ENCODE measurements around the gene ACOT9.

DNA sequence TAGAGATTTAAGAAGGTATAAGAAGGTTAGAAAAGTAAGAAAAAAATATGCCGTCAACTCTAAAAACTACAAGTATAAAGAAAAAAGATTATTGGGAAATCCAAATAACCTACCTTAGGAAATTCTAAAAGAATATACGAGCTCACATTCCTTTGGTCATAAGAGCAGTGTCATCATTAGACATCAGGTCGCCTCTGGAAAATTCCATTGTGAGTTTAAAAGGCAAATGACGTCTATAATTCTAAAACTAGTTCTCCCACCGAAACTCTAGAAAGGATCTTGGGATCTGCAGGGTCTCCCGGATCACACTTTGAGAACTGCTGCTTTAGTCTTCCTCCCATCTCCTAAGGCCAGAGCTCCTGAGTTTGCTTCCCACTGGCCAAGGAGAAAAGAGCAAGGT lies 39.4 kb upstream of the ACOT9 start:
- TF ChIP-seq, protein P1, sequence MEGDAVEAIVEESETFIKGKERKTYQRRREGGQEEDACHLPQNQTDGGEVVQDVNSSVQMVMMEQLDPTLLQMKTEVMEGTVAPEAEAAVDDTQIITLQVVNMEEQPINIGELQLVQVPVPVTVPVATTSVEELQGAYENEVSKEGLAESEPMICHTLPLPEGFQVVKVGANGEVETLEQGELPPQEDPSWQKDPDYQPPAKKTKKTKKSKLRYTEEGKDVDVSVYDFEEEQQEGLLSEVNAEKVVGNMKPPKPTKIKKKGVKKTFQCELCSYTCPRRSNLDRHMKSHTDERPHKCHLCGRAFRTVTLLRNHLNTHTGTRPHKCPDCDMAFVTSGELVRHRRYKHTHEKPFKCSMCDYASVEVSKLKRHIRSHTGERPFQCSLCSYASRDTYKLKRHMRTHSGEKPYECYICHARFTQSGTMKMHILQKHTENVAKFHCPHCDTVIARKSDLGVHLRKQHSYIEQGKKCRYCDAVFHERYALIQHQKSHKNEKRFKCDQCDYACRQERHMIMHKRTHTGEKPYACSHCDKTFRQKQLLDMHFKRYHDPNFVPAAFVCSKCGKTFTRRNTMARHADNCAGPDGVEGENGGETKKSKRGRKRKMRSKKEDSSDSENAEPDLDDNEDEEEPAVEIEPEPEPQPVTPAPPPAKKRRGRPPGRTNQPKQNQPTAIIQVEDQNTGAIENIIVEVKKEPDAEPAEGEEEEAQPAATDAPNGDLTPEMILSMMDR (conservative IDR thresholded peaks at IDR 0.05), result no peak
- no peak for TF ChIP-seq ZFX (IDR thresholded peaks at IDR 0.05)

All from C4-2B (cell line).